HepG2 (cell line): ENCODE measurements around the gene TMEM183A. TPM values are rescaled to one million over a fixed set of nuclear protein-coding genes. Genes with fewer than 3 reads are reported as not detected.

Source experiments
- CC2D1A ChIP-seq: sonication (generic); formaldehyde crosslinking; IDR thresholded peaks from 2 replicates; pipeline ENCODE4 v1.8.1; 2023; ENCODE audit warnings: mild to moderate bottlenecking, missing genetic modification reagents
- GATAD2A ChIP-seq: IDR thresholded peaks from 2 replicates; pipeline ENCODE4 v1.6.1; 2016
- GFI1 ChIP-seq: sonication (generic); formaldehyde crosslinking; IDR thresholded peaks from 2 replicates; pipeline ENCODE4 v1.5.0; 2020; ENCODE audit warnings: missing genetic modification reagents, mild to moderate bottlenecking, borderline replicate concordance
- IKZF4 ChIP-seq: sonication (generic); formaldehyde crosslinking; IDR thresholded peaks from 2 replicates; pipeline ENCODE4 v1.5.1; 2020; ENCODE audit warnings: borderline replicate concordance, mild to moderate bottlenecking, low read depth, missing genetic modification reagents; ENCODE audit errors: not compliant biosample characterization
- IRF1 ChIP-seq: sonication (generic); formaldehyde crosslinking; IDR thresholded peaks from 2 replicates; pipeline ENCODE4 v1.4.0; 2020; ENCODE audit warnings: low read depth, mild to moderate bottlenecking, missing genetic modification reagents
- MLXIP ChIP-seq: sonication (generic); formaldehyde crosslinking; IDR thresholded peaks from 2 replicates; pipeline ENCODE4 v1.9.0; 2021; ENCODE audit warnings: missing genetic modification reagents, borderline replicate concordance
- MTA1 ChIP-seq: sonication (generic); formaldehyde crosslinking; IDR thresholded peaks from 2 replicates; pipeline ENCODE4 v1.4.0; 2020; ENCODE audit warnings: missing genetic modification reagents, mild to moderate bottlenecking, borderline replicate concordance
- NFE2 ChIP-seq: sonication (generic); formaldehyde crosslinking; IDR thresholded peaks from 2 replicates; pipeline ENCODE4 v1.4.0; 2020; ENCODE audit warnings: missing genetic modification reagents
- PCBP2 ChIP-seq: fragments of 200-400 bp; formaldehyde crosslinking; optimal IDR thresholded peaks from 2 replicates; pipeline ENCODE3; 2018; ENCODE audit warnings: low read length, low read depth; ENCODE audit not compliant: poor library complexity, severe bottlenecking
- RBAK ChIP-seq: sonication (generic); formaldehyde crosslinking; IDR thresholded peaks from 2 replicates; pipeline ENCODE4 v1.5.1; 2020; ENCODE audit warnings: mild to moderate bottlenecking, missing genetic modification reagents
- ZFP91 ChIP-seq: sonication (generic); formaldehyde crosslinking; IDR thresholded peaks from 2 replicates; pipeline ENCODE4 v1.9.0; 2022; ENCODE audit warnings: missing genetic modification reagents, mild to moderate bottlenecking, borderline replicate concordance
- ZKSCAN5 ChIP-seq: sonication (generic); formaldehyde crosslinking; IDR thresholded peaks from 2 replicates; pipeline ENCODE4 v1.5.1; 2020; ENCODE audit warnings: mild to moderate bottlenecking, missing genetic modification reagents
- ZNF549 ChIP-seq: sonication (generic); formaldehyde crosslinking; IDR thresholded peaks from 2 replicates; pipeline ENCODE4 v1.5.0; 2020; ENCODE audit warnings: missing genetic modification reagents
- ZNF597 ChIP-seq: sonication (generic); formaldehyde crosslinking; IDR thresholded peaks from 2 replicates; pipeline ENCODE4 v1.5.0; 2020; ENCODE audit warnings: missing genetic modification reagents
- ZSCAN25 ChIP-seq: sonication (generic); formaldehyde crosslinking; IDR thresholded peaks from 2 replicates; pipeline ENCODE4 v1.8.0; 2022; ENCODE audit warnings: mild to moderate bottlenecking, missing genetic modification reagents
- polyA plus RNA-seq, 8 experiments: library from polyadenylated mRNA; depleted of rRNA in 3 of 8; stranded (reverse) in 7 of 8; unstranded in 1 of 8; fragments of >200 nt; fragmentation: Illumina TruSeq in 4 of 8; extraction: Trizol in 4 of 8; gene quantifications; 2 replicates each; pipeline versions ENCODE4 v1.2.1 to v1.2.3, GENCODE V29; 2011 to 2016; ENCODE audit warnings: low read depth in 4 of 8, missing spikeins in 1 of 8, mixed read lengths in 1 of 8; ENCODE audit not compliant: insufficient read depth in 1 of 8
- total RNA-seq, 5 experiments: library from RNA; depleted of rRNA; stranded (reverse); fragments of >200 nt; fragmentation: Illumina TruSeq; extraction: Trizol; gene quantifications; 2 replicates each; pipeline ENCODE4 v1.2.3, GENCODE V29; 2016; ENCODE audit warnings: low read depth in 1 of 5
- TF ChIP-seq, protein P1 (sequence below): sonication (generic); formaldehyde crosslinking; IDR thresholded peaks from 2 replicates; pipeline ENCODE4 v1.5.0; 2020; ENCODE audit warnings: mild to moderate bottlenecking, missing genetic modification reagents
- TF ChIP-seq, protein P2 (sequence below): sonication (generic); formaldehyde crosslinking; IDR thresholded peaks from 2 replicates; pipeline ENCODE4 v1.4.0; 2020; ENCODE audit warnings: missing genetic modification reagents

The TMEM183A gene
- total and polyA plus RNA-seq, 2 of the 13 experiments (the other 11 are each of a cell fraction or from before 2014, with no cell fraction given), result 59.7 to 82.0 TPM

GRCh38 chr1:202957733-202958543 is 49.2 kb upstream of the TMEM183A start, which contains the start of gene ADIPOR1 (continued):
- TF ChIP-seq ZNF597 (CRISPR knock-in tag) (no peak), ZNF549 (CRISPR knock-in tag) (no peak), MTA1 (CRISPR knock-in tag) (peak; percentile 45; the same call in 1 of the 2 replicates), ZKSCAN5 (CRISPR knock-in tag) (peak; percentile 94), PCBP2 (no peak), NFE2 (no peak), ZSCAN25 (CRISPR knock-in tag) (no peak), IRF1 (CRISPR knock-in tag) (no peak), IKZF4 (CRISPR knock-in tag) (no peak), CC2D1A (CRISPR knock-in tag) (no peak), MLXIP (CRISPR knock-in tag) (no peak), ZFP91 (CRISPR knock-in tag) (peak; percentile 61; the same call in 1 of the 2 replicates), RBAK (CRISPR knock-in tag) (no peak), GATAD2A (no peak), GFI1 (CRISPR knock-in tag) (peak; percentile 53; the same call in 1 of the 2 replicates)
- TF ChIP-seq, protein P1, sequence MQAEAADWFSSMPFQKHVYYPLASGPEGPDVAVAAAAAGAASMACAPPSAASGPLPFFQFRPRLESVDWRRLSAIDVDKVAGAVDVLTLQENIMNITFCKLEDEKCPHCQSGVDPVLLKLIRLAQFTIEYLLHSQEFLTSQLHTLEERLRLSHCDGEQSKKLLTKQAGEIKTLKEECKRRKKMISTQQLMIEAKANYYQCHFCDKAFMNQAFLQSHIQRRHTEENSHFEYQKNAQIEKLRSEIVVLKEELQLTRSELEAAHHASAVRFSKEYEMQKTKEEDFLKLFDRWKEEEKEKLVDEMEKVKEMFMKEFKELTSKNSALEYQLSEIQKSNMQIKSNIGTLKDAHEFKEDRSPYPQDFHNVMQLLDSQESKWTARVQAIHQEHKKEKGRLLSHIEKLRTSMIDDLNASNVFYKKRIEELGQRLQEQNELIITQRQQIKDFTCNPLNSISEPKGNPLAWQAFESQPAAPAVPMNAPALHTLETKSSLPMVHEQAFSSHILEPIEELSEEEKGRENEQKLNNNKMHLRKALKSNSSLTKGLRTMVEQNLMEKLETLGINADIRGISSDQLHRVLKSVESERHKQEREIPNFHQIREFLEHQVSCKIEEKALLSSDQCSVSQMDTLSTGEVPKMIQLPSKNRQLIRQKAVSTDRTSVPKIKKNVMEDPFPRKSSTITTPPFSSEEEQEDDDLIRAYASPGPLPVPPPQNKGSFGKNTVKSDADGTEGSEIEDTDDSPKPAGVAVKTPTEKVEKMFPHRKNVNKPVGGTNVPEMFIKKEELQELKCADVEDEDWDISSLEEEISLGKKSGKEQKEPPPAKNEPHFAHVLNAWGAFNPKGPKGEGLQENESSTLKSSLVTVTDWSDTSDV, result no peak
- TF ChIP-seq, protein P2, sequence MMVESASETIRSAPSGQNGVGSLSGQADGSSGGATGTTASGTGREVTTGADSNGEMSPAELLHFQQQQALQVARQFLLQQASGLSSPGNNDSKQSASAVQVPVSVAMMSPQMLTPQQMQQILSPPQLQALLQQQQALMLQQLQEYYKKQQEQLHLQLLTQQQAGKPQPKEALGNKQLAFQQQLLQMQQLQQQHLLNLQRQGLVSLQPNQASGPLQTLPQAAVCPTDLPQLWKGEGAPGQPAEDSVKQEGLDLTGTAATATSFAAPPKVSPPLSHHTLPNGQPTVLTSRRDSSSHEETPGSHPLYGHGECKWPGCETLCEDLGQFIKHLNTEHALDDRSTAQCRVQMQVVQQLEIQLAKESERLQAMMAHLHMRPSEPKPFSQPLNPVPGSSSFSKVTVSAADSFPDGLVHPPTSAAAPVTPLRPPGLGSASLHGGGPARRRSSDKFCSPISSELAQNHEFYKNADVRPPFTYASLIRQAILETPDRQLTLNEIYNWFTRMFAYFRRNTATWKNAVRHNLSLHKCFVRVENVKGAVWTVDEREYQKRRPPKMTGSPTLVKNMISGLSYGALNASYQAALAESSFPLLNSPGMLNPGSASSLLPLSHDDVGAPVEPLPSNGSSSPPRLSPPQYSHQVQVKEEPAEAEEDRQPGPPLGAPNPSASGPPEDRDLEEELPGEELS (CRISPR knock-in tag), result no peak
